A673 (cell line): ENCODE results near the gene LHFPL2. TPM values are rescaled to one million over a fixed set of nuclear protein-coding genes. Genes with fewer than 3 reads are reported as not detected.

ENCODE experiments used
- BruUV-seq: library from RNA; stranded (reverse); fragments of 400-500 nt; replicated peaks from 2 replicates; lab custom pipeline; 2021; lab: Mats Ljungman, UMichigan
- CTCF ChIA-PET: fragments of 300-600 bp; sonication (Branson Sonifier 250); formaldehyde crosslinking; loops from one replicate; lab custom pipeline; 2022; ENCODE audit warnings: antibody characterized with exemption; lab: Charles Lee
- POLR2A ChIA-PET: fragments of 300-600 bp; sonication (Branson Sonifier 250); formaldehyde crosslinking; loops from one replicate; lab custom pipeline; 2022; ENCODE audit warnings: antibody characterized with exemption; ENCODE audit not compliant: low non-redundant PET; lab: Charles Lee
- DNase-seq: peaks from one replicate; pipeline ENCODE4 v3.0.0-alpha.2; 2015; ENCODE audit warnings: low spot score
- H3K27ac ChIP-seq: fragments of 200-600 bp; sonication (generic); 2 replicates; pipeline ENCODE4 v1.5.1; 2016; ENCODE audit warnings: mixed run types, low read depth, mild to moderate bottlenecking, mixed read lengths, antibody characterized with exemption, low read length; ENCODE audit not compliant: poor library complexity, severe bottlenecking
- H3K27me3 ChIP-seq: fragments of 200-600 bp; sonication (generic); replicated peaks from 2 replicates; pipeline ENCODE4 v1.6.1; 2017; ENCODE audit warnings: mixed run types, low read depth, mild to moderate bottlenecking, mixed read lengths, antibody characterized with exemption, low read length; ENCODE audit not compliant: insufficient read depth, poor library complexity
- H3K36me3 ChIP-seq: fragments of 200-600 bp; sonication (generic); 2 replicates; pipeline ENCODE4 v1.6.1; 2016; ENCODE audit warnings: mixed run types, mild to moderate bottlenecking, mixed read lengths, antibody characterized with exemption, low read length; ENCODE audit not compliant: insufficient read depth, poor library complexity, severe bottlenecking
- H3K4me1 ChIP-seq: fragments of 200-600 bp; sonication (generic); 2 replicates; pipeline ENCODE4 v1.6.1; 2017; ENCODE audit warnings: mixed run types, mild to moderate bottlenecking, mixed read lengths, antibody characterized with exemption, low read length; ENCODE audit not compliant: insufficient read depth, poor library complexity, severe bottlenecking
- H3K4me3 ChIP-seq: fragments of 200-600 bp; sonication (generic); 2 replicates; pipeline ENCODE4 v1.5.1; 2016; ENCODE audit warnings: low read depth, mixed run types, mild to moderate bottlenecking, mixed read lengths, low read length; ENCODE audit not compliant: poor library complexity, severe bottlenecking
- H3K9me3 ChIP-seq: fragments of 200-600 bp; sonication (generic); 2 replicates; pipeline ENCODE4 v1.6.1; 2016; ENCODE audit warnings: mixed run types, low read depth, mild to moderate bottlenecking, mixed read lengths, antibody characterized with exemption, low read length; ENCODE audit not compliant: poor library complexity, severe bottlenecking
- CTCF ChIP-seq: fragments of 300-800, 200-600 bp; sonication (generic); conservative IDR thresholded peaks from 2 replicates; pipeline ENCODE4 v1.5.1; 2017; ENCODE audit warnings: low read depth, mild to moderate bottlenecking, antibody characterized with exemption, low read length, moderate library complexity, mixed read lengths
- EZH2 ChIP-seq: fragments of 200-600 bp; sonication (generic); IDR thresholded peaks from 2 replicates; pipeline ENCODE4 v1.6.1; 2017; ENCODE audit warnings: borderline replicate concordance, low read depth, mild to moderate bottlenecking, mixed read lengths, antibody characterized with exemption, low read length; ENCODE audit not compliant: poor library complexity, severe bottlenecking
- intact Hi-C: fragments of 100-400 bp; cut with micrococcal nuclease; formaldehyde crosslinking; loops from one replicate; pipeline ENCODE4 v1.10.0; 2022; ENCODE audit not compliant: unreplicated experiment
- total RNA-seq: library from RNA; stranded (reverse); gene quantifications from 2 replicates; pipeline ENCODE4 v1.2.3, GENCODE V29; 2021

The LHFPL2 gene
- total RNA-seq, 1 experiment from 2014 or later: 6.2 TPM

GRCh38 chr5:78496373-78496772, 152.2 kb downstream of the LHFPL2 start:
- no TSS peak for BruUV-seq
- no peaks in the 10 kb centered on the region for H3K36me3 ChIP-seq
- no peaks in the 10 kb centered on the region for H3K4me1 ChIP-seq
- TF ChIP-seq EZH2 (no peak), CTCF (no peak)
- ChIA-PET POLR2A (no interaction called here), CTCF (no interaction called here)
- H3K9me3 ChIP-seq: no peaks in the 10 kb centered on the region
- no peak overlapping the region for H3K27ac ChIP-seq
- DNase-seq: no peak
- no peak overlapping the region for H3K4me3 ChIP-seq
- intact Hi-C loops: no loop called here
- H3K27me3 ChIP-seq: no peaks in the 10 kb centered on the region

- Histone ChIP-seq H3K27me3 (no peaks in the 10 kb centered on the region), H3K9me3 (no peaks in the 10 kb centered on the region), H3K27ac (no peak overlapping the region), H3K36me3 (no peaks in the 10 kb centered on the region), H3K4me1 (no peaks in the 10 kb centered on the region), H3K4me3 (no peak overlapping the region)
- BruUV-seq: no TSS peak
- TF ChIP-seq CTCF: no peak
- no peak for TF ChIP-seq EZH2
- no peak for DNase-seq
- POLR2A ChIA-PET: no interaction called here
- CTCF ChIA-PET: no interaction called here
- intact Hi-C loops: no loop called here
Observed at GRCh38 chr5:78495800-78496199, 152.8 kb downstream of the LHFPL2 start.

- ChIA-PET POLR2A (no interaction called here), CTCF (no interaction called here)
- Histone ChIP-seq H3K9me3 (no peaks in the 10 kb centered on the region), H3K27ac (no peak overlapping the region), H3K27me3 (no peaks in the 10 kb centered on the region), H3K36me3 (no peaks in the 10 kb centered on the region), H3K4me1 (no peaks in the 10 kb centered on the region), H3K4me3 (no peak overlapping the region)
- TF ChIP-seq CTCF (no peak), EZH2 (no peak)
- intact Hi-C loops: loop anchor here (1.0 kb wide), 1 partner anchor 54 kb away; no protein-coding TSS in a partner anchor
- BruUV-seq: no TSS peak
- DNase-seq: no peak
Observed at GRCh38 chr5:78492650-78493049, 155.9 kb downstream of the LHFPL2 start.
